ENCODE data around the gene BUD23.

- no peak for TF ChIP-seq EP300 (IDR thresholded peaks at IDR 0.05)
- no peak for TF ChIP-seq POLR2AphosphoS5 (IDR thresholded peaks at IDR 0.05)
- TF ChIP-seq CTCF (IDR thresholded peaks at IDR 0.05): no peak
- TF ChIP-seq POLR2A (IDR thresholded peaks at IDR 0.05): no peak
These were observed 20.4 kb upstream of the BUD23 start for GRCh38 chr7:73663033-73663432.

Data from stomach (tissue), 4 donors.